K562 (cell line): ENCODE results near the gene ARL14EPL. TPM values are rescaled to one million over a fixed set of nuclear protein-coding genes. Genes with fewer than 3 reads are reported as not detected.

Source experiments
- polyA plus RNA-seq, 8 experiments: library from polyadenylated mRNA; depleted of rRNA in 4 of 8; stranded (reverse) in 5 of 8; unstranded in 3 of 8; fragments of >200 nt; fragmentation: Nextera tagmentation in 2 of 8; fragmentation: Illumina TruSeq in 1 of 8; extraction: Ambion mirVana in 2 of 8; extraction: Trizol in 1 of 8; gene quantifications; 2 replicates each; pipeline versions ENCODE4 v1.2.1 to v1.2.3, GENCODE V29; 2011 to 2014; ENCODE audit warnings: inconsistent platforms in 1 of 8, missing spikeins in 1 of 8
- total RNA-seq, 7 experiments: library from RNA; depleted of rRNA in 6 of 7; stranded (reverse); fragments of >200 nt in 6 of 7; fragmentation: Illumina TruSeq in 2 of 7; extraction: Trizol in 2 of 7; gene quantifications; 2 replicates each; pipeline versions ENCODE4 v1.2.1 to v1.2.3, GENCODE V29; 2011 to 2021; ENCODE audit warnings: low replicate concordance in 1 of 7

Gene ARL14EPL
- total and polyA plus RNA-seq, 9 of the 15 experiments (the other 6 are each of a cell fraction or from before 2014, with no cell fraction given): 0.06 to 0.14 (median 0.08) TPM; not detected in 5

Other genes starting within 250 kb of the ARL14EPL start
- gene CDO1, start 215.8 kb upstream of the ARL14EPL start, total RNA-seq (2014; rRNA removed): not detected in 2 replicates
- not detected in 2 replicates for gene CDO1, start 215.8 kb upstream of the ARL14EPL start, total RNA-seq (2014; rRNA removed; fragmentation: Illumina TruSeq; extraction: Trizol)
- not detected in 2 replicates for gene CDO1, start 215.8 kb upstream of the ARL14EPL start, total RNA-seq (2015; rRNA removed; fragmentation: Illumina TruSeq; extraction: Trizol)
- 0.22 TPM in 1 of 2 replicates, not detected in the other for gene CDO1, start 215.8 kb upstream of the ARL14EPL start, total RNA-seq (2021)
- gene CDO1, start 215.8 kb upstream of the ARL14EPL start, polyA plus RNA-seq (2011; rRNA removed): not detected in 2 replicates
- not detected in 2 replicates for gene CDO1, start 215.8 kb upstream of the ARL14EPL start, polyA plus RNA-seq (2014; fragmentation: Illumina TruSeq; extraction: Trizol)
- not detected for gene CDO1, start 215.8 kb upstream of the ARL14EPL start, polyA plus RNA-seq (2014; fragmentation: Nextera tagmentation; extraction: Ambion mirVana)
- gene CDO1, start 215.8 kb upstream of the ARL14EPL start, polyA plus RNA-seq (2014; rRNA removed): 0.16 TPM in 1 of 2 replicates, not detected in the other
- 21.6 and 24.4 TPM in 2 replicates for gene ATG12, start 190.9 kb upstream of the ARL14EPL start, total RNA-seq (2014; rRNA removed)
- 67.9 and 75.5 TPM in 2 replicates for gene ATG12, start 190.9 kb upstream of the ARL14EPL start, total RNA-seq (2014; rRNA removed; fragmentation: Illumina TruSeq; extraction: Trizol)
- gene ATG12, start 190.9 kb upstream of the ARL14EPL start, total RNA-seq (2015; rRNA removed; fragmentation: Illumina TruSeq; extraction: Trizol): 46.8 and 57.5 TPM in 2 replicates
- 38.2 and 39.8 TPM in 2 replicates for gene ATG12, start 190.9 kb upstream of the ARL14EPL start, total RNA-seq (2021)
- 111 and 132 TPM in 2 replicates for gene ATG12, start 190.9 kb upstream of the ARL14EPL start, polyA plus RNA-seq (2011; rRNA removed)
- gene ATG12, start 190.9 kb upstream of the ARL14EPL start, polyA plus RNA-seq (2014; fragmentation: Illumina TruSeq; extraction: Trizol): 61.3 and 61.7 TPM in 2 replicates
- 100 to 1,000 TPM in 1 of 2 experiments, 10 to 100 TPM in 1; 99.6 to 114 TPM for gene ATG12, start 190.9 kb upstream of the ARL14EPL start, polyA plus RNA-seq (2014; fragmentation: Nextera tagmentation; extraction: Ambion mirVana)
- gene ATG12, start 190.9 kb upstream of the ARL14EPL start, polyA plus RNA-seq (2014; rRNA removed): 35.0 and 49.8 TPM in 2 replicates
- gene AP3S1, start 190.5 kb upstream of the ARL14EPL start, total RNA-seq (2014; rRNA removed): 48.5 and 50.2 TPM in 2 replicates
- gene AP3S1, start 190.5 kb upstream of the ARL14EPL start, total RNA-seq (2014; rRNA removed; fragmentation: Illumina TruSeq; extraction: Trizol): 106 and 112 TPM in 2 replicates
- gene AP3S1, start 190.5 kb upstream of the ARL14EPL start, total RNA-seq (2015; rRNA removed; fragmentation: Illumina TruSeq; extraction: Trizol): 88.2 and 95.9 TPM in 2 replicates
- gene AP3S1, start 190.5 kb upstream of the ARL14EPL start, total RNA-seq (2021): 67.3 and 72.1 TPM in 2 replicates
- 43.1 and 69.8 TPM in 2 replicates for gene AP3S1, start 190.5 kb upstream of the ARL14EPL start, polyA plus RNA-seq (2011; rRNA removed)
- 84.1 and 101 TPM in 2 replicates for gene AP3S1, start 190.5 kb upstream of the ARL14EPL start, polyA plus RNA-seq (2014; fragmentation: Illumina TruSeq; extraction: Trizol)
- 10 to 100 TPM; 46.1 to 46.3 TPM for gene AP3S1, start 190.5 kb upstream of the ARL14EPL start, polyA plus RNA-seq (2014; fragmentation: Nextera tagmentation; extraction: Ambion mirVana)
- gene AP3S1, start 190.5 kb upstream of the ARL14EPL start, polyA plus RNA-seq (2014; rRNA removed): 67.1 and 86.1 TPM in 2 replicates
- 2.2 and 4.1 TPM in 2 replicates for gene LVRN, start 70.0 kb upstream of the ARL14EPL start, total RNA-seq (2014; rRNA removed)
- gene LVRN, start 70.0 kb upstream of the ARL14EPL start, total RNA-seq (2014; rRNA removed; fragmentation: Illumina TruSeq; extraction: Trizol): 4.7 and 6.7 TPM in 2 replicates
- gene LVRN, start 70.0 kb upstream of the ARL14EPL start, total RNA-seq (2015; rRNA removed; fragmentation: Illumina TruSeq; extraction: Trizol): 3.4 and 3.8 TPM in 2 replicates
- gene LVRN, start 70.0 kb upstream of the ARL14EPL start, total RNA-seq (2021): 2.9 and 4.1 TPM in 2 replicates
- gene LVRN, start 70.0 kb upstream of the ARL14EPL start, polyA plus RNA-seq (2011; rRNA removed): 1.0 and 5.0 TPM in 2 replicates
- 4.5 and 5.7 TPM in 2 replicates for gene LVRN, start 70.0 kb upstream of the ARL14EPL start, polyA plus RNA-seq (2014; fragmentation: Illumina TruSeq; extraction: Trizol)
- 1 to 10 TPM; 2.6 to 3.3 TPM for gene LVRN, start 70.0 kb upstream of the ARL14EPL start, polyA plus RNA-seq (2014; fragmentation: Nextera tagmentation; extraction: Ambion mirVana)
- gene LVRN, start 70.0 kb upstream of the ARL14EPL start, polyA plus RNA-seq (2014; rRNA removed): 3.2 and 5.3 TPM in 2 replicates
- gene COMMD10, start 52.6 kb downstream of the ARL14EPL start, total RNA-seq (2014; rRNA removed): 17.9 and 30.9 TPM in 2 replicates
- 32.5 and 35.7 TPM in 2 replicates for gene COMMD10, start 52.6 kb downstream of the ARL14EPL start, total RNA-seq (2014; rRNA removed; fragmentation: Illumina TruSeq; extraction: Trizol)
- 25.2 and 30.8 TPM in 2 replicates for gene COMMD10, start 52.6 kb downstream of the ARL14EPL start, total RNA-seq (2015; rRNA removed; fragmentation: Illumina TruSeq; extraction: Trizol)
- 18.7 and 24.1 TPM in 2 replicates for gene COMMD10, start 52.6 kb downstream of the ARL14EPL start, total RNA-seq (2021)
- 20.4 and 28.0 TPM in 2 replicates for gene COMMD10, start 52.6 kb downstream of the ARL14EPL start, polyA plus RNA-seq (2011; rRNA removed)
- gene COMMD10, start 52.6 kb downstream of the ARL14EPL start, polyA plus RNA-seq (2014; fragmentation: Illumina TruSeq; extraction: Trizol): 23.3 and 24.8 TPM in 2 replicates
- gene COMMD10, start 52.6 kb downstream of the ARL14EPL start, polyA plus RNA-seq (2014; fragmentation: Nextera tagmentation; extraction: Ambion mirVana): 100 to 1,000 TPM in 1 of 2 experiments, 10 to 100 TPM in 1; 85.9 to 101 TPM
- gene COMMD10, start 52.6 kb downstream of the ARL14EPL start, polyA plus RNA-seq (2014; rRNA removed): 23.3 and 24.1 TPM in 2 replicates